HepG2 (cell line): Measurements from ENCODE around the gene MCM3AP. TPM values are rescaled to one million over a fixed set of nuclear protein-coding genes. Genes with fewer than 3 reads are reported as not detected.

Source experiments
- ATAC-seq: fragments of 200-7000 bp; cut with Tn5 transposase; 3 replicates; pipeline ENCODE4 v1.9.1; 2020; ENCODE audit warnings: mild to moderate bottlenecking, moderate library complexity
- BruUV-seq: library from RNA; stranded (reverse); fragments of 400-500 nt; replicated peaks from 2 replicates; lab custom pipeline; 2021; lab: Mats Ljungman, UMichigan
- CTCF ChIA-PET: fragments of 300-600 bp; formaldehyde crosslinking; extraction: SDS; loops from one replicate; lab custom pipeline; 2021; ENCODE audit warnings: low total read pairs, inconsistent platforms, low intra/inter-chr PET ratio; lab: Yijun Ruan, JAX
- POLR2A ChIA-PET: fragments of 350-600 bp; sonication (Branson Sonifier 250); formaldehyde crosslinking; loops from one replicate; lab custom pipeline; 2020; ENCODE audit warnings: antibody characterized with exemption, inconsistent platforms; lab: Yijun Ruan, JAX
- DNase-seq: peaks from one replicate; pipeline ENCODE4 v3.0.0-alpha.2; 2015; ENCODE audit warnings: low spot score
- FAIRE-seq: peaks from 3 replicates; lab custom pipeline; 2011; peaks lifted over from hg19 to GRCh38; lab: Jason Lieb, UNC
- H2AFZ ChIP-seq: one replicate; pipeline ENCODE4 v1.6.1; 2011; ENCODE audit warnings: low read length, inconsistent platforms
- H3K27ac ChIP-seq: fragments of 300-600 bp; 3 replicates; pipeline ENCODE4 v1.8.0; 2011; ENCODE audit warnings: mixed run types, mild to moderate bottlenecking, mixed read lengths, low read length, inconsistent platforms; ENCODE audit not compliant: insufficient read depth; ENCODE audit errors: extremely low read length
- H3K27me3 ChIP-seq, 2 experiments: fragments of 200-600 bp in 1 of 2; 2 replicates in 1 of 2; 3 replicates in 1 of 2; pipeline versions ENCODE4 v1.6.0 to v1.8.0; 2011; ENCODE audit warnings: low read length in 2 of 2, mild to moderate bottlenecking in 2 of 2, moderate library complexity in 2 of 2, inconsistent platforms in 1 of 2; ENCODE audit not compliant: insufficient read depth in 2 of 2, control insufficient read depth in 1 of 2
- H3K36me3 ChIP-seq, 2 experiments: fragments of 200-600 bp in 1 of 2; replicated peaks in 1 of 2; 2 replicates in 1 of 2; 3 replicates in 1 of 2; pipeline versions ENCODE4 v1.5.1 to v1.8.0; 2011; ENCODE audit warnings: low read length in 2 of 2, inconsistent platforms in 1 of 2; ENCODE audit not compliant: insufficient read depth in 2 of 2, control insufficient read depth in 1 of 2
- H3K4me1 ChIP-seq: 2 replicates; pipeline ENCODE4 v1.5.1; 2012; ENCODE audit warnings: low read length, inconsistent platforms; ENCODE audit not compliant: insufficient read depth
- H3K4me2 ChIP-seq: 2 replicates; pipeline ENCODE4 v1.6.0; 2011; ENCODE audit warnings: low read depth, low read length, inconsistent platforms
- H3K4me3 ChIP-seq, 3 experiments: fragments of 200-600 bp in 1 of 3; sonication (generic), shearing (Covaris generic) in 1 of 3; replicated peaks in 1 of 3; 2 replicates each; pipeline ENCODE4 v1.5.1; 2011 to 2016; ENCODE audit warnings: low read length in 3 of 3, inconsistent platforms in 2 of 3, low read depth in 2 of 3, mild to moderate bottlenecking in 2 of 3, control low read depth in 1 of 3, mixed read lengths in 1 of 3; ENCODE audit not compliant: insufficient read depth in 1 of 3
- H3K79me2 ChIP-seq: one replicate; pipeline ENCODE4 v1.6.1; 2011; ENCODE audit warnings: low read length, inconsistent platforms; ENCODE audit not compliant: insufficient read depth
- H3K9ac ChIP-seq: 2 replicates; pipeline ENCODE4 v1.6.0; 2011; ENCODE audit warnings: mild to moderate bottlenecking, low read depth, low read length, inconsistent platforms; ENCODE audit not compliant: insufficient read depth
- H3K9me3 ChIP-seq: 2 replicates; pipeline ENCODE4 v1.5.1; 2012; ENCODE audit warnings: mild to moderate bottlenecking, low read length
- H4K20me1 ChIP-seq: 2 replicates; pipeline ENCODE4 v1.6.0; 2011; ENCODE audit warnings: inconsistent platforms, mild to moderate bottlenecking, low read length, moderate library complexity; ENCODE audit not compliant: insufficient read depth
- GATA4 ChIP-seq: sonication (generic); IDR thresholded peaks from 2 replicates; pipeline ENCODE4 v1.6.1; 2016; ENCODE audit warnings: antibody characterized with exemption, low read depth, borderline replicate concordance
- HNF1A ChIP-seq, 2 experiments: sonication (generic) in 1 of 2; formaldehyde crosslinking in 1 of 2; IDR thresholded peaks; 2 replicates each; pipeline versions ENCODE4 v1.4.0 to v1.6.1; 2016 to 2020; ENCODE audit warnings: borderline replicate concordance in 1 of 2, low read depth in 1 of 2, mild to moderate bottlenecking in 1 of 2, missing genetic modification reagents in 1 of 2
- NFYC ChIP-seq: IDR thresholded peaks from 2 replicates; pipeline ENCODE4 v1.6.1; 2016; ENCODE audit warnings: missing genetic modification reagents, missing compliant biosample characterization
- PHB2 ChIP-seq: fragments of 450-650 bp; IDR thresholded peaks from 2 replicates; pipeline ENCODE4 v1.6.1; 2018; ENCODE audit not compliant: partially characterized antibody
- RARA ChIP-seq: IDR thresholded peaks from 2 replicates; pipeline ENCODE4 v1.6.1; 2016; ENCODE audit warnings: missing genetic modification reagents, missing compliant biosample characterization
- SMYD3 ChIP-seq: sonication (generic); formaldehyde crosslinking; IDR thresholded peaks from 2 replicates; pipeline ENCODE4 v1.8.1; 2023; ENCODE audit warnings: mild to moderate bottlenecking, missing genetic modification reagents
- U2AF2 ChIP-seq: fragments of 200-400 bp; formaldehyde crosslinking; IDR thresholded peaks from 2 replicates; pipeline ENCODE4 v1.6.1; 2017; ENCODE audit warnings: low read depth, mild to moderate bottlenecking, low read length
- ZBTB14 ChIP-seq: sonication (generic); formaldehyde crosslinking; IDR thresholded peaks from 2 replicates; pipeline ENCODE4 v1.4.0; 2020; ENCODE audit warnings: missing genetic modification reagents
- ZFP41 ChIP-seq: sonication (generic); formaldehyde crosslinking; IDR thresholded peaks from 2 replicates; pipeline ENCODE4 v1.4.0; 2020; ENCODE audit warnings: mild to moderate bottlenecking, missing genetic modification reagents, borderline replicate concordance
- ZNF432 ChIP-seq: sonication (generic); formaldehyde crosslinking; IDR thresholded peaks from 2 replicates; pipeline ENCODE4 v1.5.0; 2020; ENCODE audit warnings: missing genetic modification reagents, mild to moderate bottlenecking, borderline replicate concordance
- ZNF496 ChIP-seq: sonication (generic); formaldehyde crosslinking; IDR thresholded peaks from 2 replicates; pipeline ENCODE4 v1.8.1; 2023; ENCODE audit warnings: mild to moderate bottlenecking, moderate library complexity, missing genetic modification reagents; ENCODE audit not compliant: insufficient replicate concordance
- ZNF644 ChIP-seq: IDR thresholded peaks from 2 replicates; pipeline ENCODE4 v1.6.1; 2016; ENCODE audit warnings: low read depth
- ZNF713 ChIP-seq: sonication (generic); formaldehyde crosslinking; IDR thresholded peaks from 2 replicates; pipeline ENCODE4 v1.4.0; 2020; ENCODE audit warnings: mild to moderate bottlenecking, missing genetic modification reagents
- ZNF724P ChIP-seq: sonication (generic); formaldehyde crosslinking; IDR thresholded peaks from 2 replicates; pipeline ENCODE4 v1.8.0; 2022; ENCODE audit warnings: missing genetic modification reagents, borderline replicate concordance
- WGBS: methylation state at CpG from one replicate; pipeline ENCODE4 v1.1.6; 2017; ENCODE audit warnings: low lambda C conversion rate; 5-methylcytosine and 5-hydroxymethylcytosine counted together
- in situ Hi-C: cut with HindIII; loops from 2 replicates; pipeline ENCODE4 v1.10.0; 2017; ENCODE audit warnings: low pct_unique_long_range_greater_than_20kb; ENCODE audit not compliant: extremely low pct_ligation_motif_present
- intact Hi-C: fragments of 100-400 bp; cut with micrococcal nuclease; formaldehyde crosslinking; loops from one replicate; pipeline ENCODE4 v1.10.0; 2022; ENCODE audit not compliant: unreplicated experiment
- polyA plus RNA-seq, 8 experiments: library from polyadenylated mRNA; depleted of rRNA in 3 of 8; stranded (reverse) in 7 of 8; unstranded in 1 of 8; fragments of >200 nt; fragmentation: Illumina TruSeq in 4 of 8; extraction: Trizol in 4 of 8; gene quantifications; 2 replicates each; pipeline versions ENCODE4 v1.2.1 to v1.2.3, GENCODE V29; 2011 to 2016; ENCODE audit warnings: low read depth in 4 of 8, missing spikeins in 1 of 8, mixed read lengths in 1 of 8; ENCODE audit not compliant: insufficient read depth in 1 of 8
- total RNA-seq, 5 experiments: library from RNA; depleted of rRNA; stranded (reverse); fragments of >200 nt; fragmentation: Illumina TruSeq; extraction: Trizol; gene quantifications; 2 replicates each; pipeline ENCODE4 v1.2.3, GENCODE V29; 2016; ENCODE audit warnings: low read depth in 1 of 5
- TF ChIP-seq, protein P1 (sequence below): sonication (generic); formaldehyde crosslinking; IDR thresholded peaks from 2 replicates; pipeline ENCODE4 v1.4.0; 2020; ENCODE audit warnings: missing genetic modification reagents, borderline replicate concordance

MCM3AP gene
- total and polyA plus RNA-seq, 2 of the 13 experiments (the other 11 are each of a cell fraction or from before 2014, with no cell fraction given): 27.0 to 54.7 TPM

DNA sequence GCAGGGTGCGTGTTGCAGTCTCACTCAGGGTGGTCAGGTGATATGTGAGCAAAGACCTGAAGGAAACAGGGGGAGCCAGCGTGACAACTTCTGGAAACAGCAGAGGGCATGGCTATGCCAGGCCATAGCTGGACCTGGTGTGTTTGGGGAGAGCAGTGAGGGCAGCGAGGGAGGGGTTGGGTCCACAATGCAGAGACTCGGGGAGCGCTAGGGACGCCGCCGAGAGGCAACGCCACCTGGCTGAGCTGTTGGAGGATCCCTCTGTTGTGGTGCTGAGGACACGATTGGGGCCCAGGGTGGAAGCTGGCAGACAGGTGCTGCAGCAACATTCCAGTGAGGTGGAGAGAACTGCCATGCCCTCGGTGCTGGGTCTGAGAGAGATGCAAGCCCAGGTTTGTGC is 30.2 kb downstream of the MCM3AP start:
- FAIRE-seq: no peak
- TF ChIP-seq ZNF713 (CRISPR knock-in tag): no peak
- no peak for TF ChIP-seq ZNF644 (CRISPR knock-in tag)
- TF ChIP-seq ZBTB14 (CRISPR knock-in tag): no peak
- no peak for TF ChIP-seq HNF1A (IDR thresholded peaks at IDR 0.05; ENCODE audit: low read depth)
- TF ChIP-seq HNF1A (CRISPR knock-in tag; IDR thresholded peaks at IDR 0.05; ENCODE audit: borderline replicate concordance): no peak
- no peak for TF ChIP-seq NFYC (CRISPR knock-in tag)
- no peak for TF ChIP-seq RARA (CRISPR knock-in tag)
- no peak for TF ChIP-seq PHB2
- no peak for TF ChIP-seq ZNF496 (CRISPR knock-in tag)
- no peak for TF ChIP-seq SMYD3 (CRISPR knock-in tag)
- TF ChIP-seq, protein P1, sequence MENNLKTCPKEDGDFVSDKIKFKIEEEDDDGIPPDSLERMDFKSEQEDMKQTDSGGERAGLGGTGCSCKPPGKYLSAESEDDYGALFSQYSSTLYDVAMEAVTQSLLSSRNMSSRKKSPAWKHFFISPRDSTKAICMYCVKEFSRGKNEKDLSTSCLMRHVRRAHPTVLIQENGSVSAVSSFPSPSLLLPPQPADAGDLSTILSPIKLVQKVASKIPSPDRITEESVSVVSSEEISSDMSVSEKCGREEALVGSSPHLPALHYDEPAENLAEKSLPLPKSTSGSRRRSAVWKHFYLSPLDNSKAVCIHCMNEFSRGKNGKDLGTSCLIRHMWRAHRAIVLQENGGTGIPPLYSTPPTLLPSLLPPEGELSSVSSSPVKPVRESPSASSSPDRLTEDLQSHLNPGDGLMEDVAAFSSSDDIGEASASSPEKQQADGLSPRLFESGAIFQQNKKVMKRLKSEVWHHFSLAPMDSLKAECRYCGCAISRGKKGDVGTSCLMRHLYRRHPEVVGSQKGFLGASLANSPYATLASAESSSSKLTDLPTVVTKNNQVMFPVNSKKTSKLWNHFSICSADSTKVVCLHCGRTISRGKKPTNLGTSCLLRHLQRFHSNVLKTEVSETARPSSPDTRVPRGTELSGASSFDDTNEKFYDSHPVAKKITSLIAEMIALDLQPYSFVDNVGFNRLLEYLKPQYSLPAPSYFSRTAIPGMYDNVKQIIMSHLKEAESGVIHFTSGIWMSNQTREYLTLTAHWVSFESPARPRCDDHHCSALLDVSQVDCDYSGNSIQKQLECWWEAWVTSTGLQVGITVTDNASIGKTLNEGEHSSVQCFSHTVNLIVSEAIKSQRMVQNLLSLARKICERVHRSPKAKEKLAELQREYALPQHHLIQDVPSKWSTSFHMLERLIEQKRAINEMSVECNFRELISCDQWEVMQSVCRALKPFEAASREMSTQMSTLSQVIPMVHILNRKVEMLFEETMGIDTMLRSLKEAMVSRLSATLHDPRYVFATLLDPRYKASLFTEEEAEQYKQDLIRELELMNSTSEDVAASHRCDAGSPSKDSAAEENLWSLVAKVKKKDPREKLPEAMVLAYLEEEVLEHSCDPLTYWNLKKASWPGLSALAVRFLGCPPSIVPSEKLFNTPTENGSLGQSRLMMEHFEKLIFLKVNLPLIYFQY (CRISPR knock-in tag): no peak
- no peak for TF ChIP-seq ZNF432 (CRISPR knock-in tag)
- no peak for TF ChIP-seq ZNF724P (CRISPR knock-in tag)
- no peak for TF ChIP-seq U2AF2
- no peak for TF ChIP-seq ZFP41
- TF ChIP-seq GATA4: no peak

More for the DNA sequence above, 30.2 kb downstream of the MCM3AP start:
- 96% methylated on average over 11 of the region's 11 CpGs for WGBS
- Histone ChIP-seq H3K27me3 (no peaks in the 10 kb centered on the region), H3K9me3 (no peaks in the 10 kb centered on the region), H4K20me1 (no peaks in the 10 kb centered on the region), H3K4me1 (peaks cover 15% of the 10 kb centered on the region), H3K79me2 (no peaks in the 10 kb centered on the region), H3K36me3 (peaks cover 30 to 82% of the 10 kb centered on the region in 2 experiments), H3K27ac (no peak overlapping the region), H2AFZ (no peak overlapping the region), H3K4me3 (no peak overlapping the region), H3K4me2 (no peak overlapping the region), H3K9ac (no peak overlapping the region)
- intact Hi-C loops: no loop called here
- ChIA-PET POLR2A (no interaction called here), CTCF (no interaction called here)
- in situ Hi-C loops: no loop called here
- no TSS peak for BruUV-seq
- DNase-seq (no peak), ATAC-seq (no peak; the same call in 2 of the 3 replicates)
